HL-60 (cell line): Measurements from ENCODE around the gene ADTRP.
"Not testable (repeated sequence)": the region's sequence is repeated elsewhere in the genome, so short reads cannot be mapped to it uniquely, and the experiment has no call there.

Source experiments
- POLR2AphosphoS5 ChIP-seq: IDR thresholded peaks from 2 replicates; pipeline ENCODE4 v1.6.1; 2012; ENCODE audit warnings: low read depth
- TF ChIP-seq, protein P1 (sequence below): IDR thresholded peaks from 2 replicates; pipeline ENCODE4 v1.6.1; 2012; ENCODE audit warnings: low read depth; ENCODE audit not compliant: insufficient replicate concordance
- TF ChIP-seq, protein P2 (sequence below): IDR thresholded peaks from one replicate; pipeline ENCODE4 v1.5.1; 2011; ENCODE audit warnings: low read length, control low read depth, inconsistent platforms; ENCODE audit not compliant: insufficient read depth

DNA sequence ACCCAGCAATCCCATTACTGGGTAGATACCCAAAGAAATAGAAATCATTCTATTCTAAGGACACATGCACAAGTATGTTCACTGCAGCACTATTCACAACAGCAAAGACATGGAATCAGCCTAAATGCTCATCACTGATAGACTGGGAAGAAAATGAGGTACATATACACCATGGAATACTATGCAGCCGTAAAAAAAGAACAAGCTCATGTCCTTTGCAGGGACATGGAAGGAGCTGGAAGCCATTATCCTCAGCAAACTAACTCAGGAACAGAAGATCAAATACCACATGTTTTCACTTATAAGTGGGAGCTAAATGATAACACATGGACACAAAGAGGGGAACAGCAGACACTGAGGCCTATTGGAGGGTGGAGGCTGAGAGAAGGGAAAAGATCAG lies 89.2 kb downstream of the ADTRP start:
- TF ChIP-seq, protein P1, sequence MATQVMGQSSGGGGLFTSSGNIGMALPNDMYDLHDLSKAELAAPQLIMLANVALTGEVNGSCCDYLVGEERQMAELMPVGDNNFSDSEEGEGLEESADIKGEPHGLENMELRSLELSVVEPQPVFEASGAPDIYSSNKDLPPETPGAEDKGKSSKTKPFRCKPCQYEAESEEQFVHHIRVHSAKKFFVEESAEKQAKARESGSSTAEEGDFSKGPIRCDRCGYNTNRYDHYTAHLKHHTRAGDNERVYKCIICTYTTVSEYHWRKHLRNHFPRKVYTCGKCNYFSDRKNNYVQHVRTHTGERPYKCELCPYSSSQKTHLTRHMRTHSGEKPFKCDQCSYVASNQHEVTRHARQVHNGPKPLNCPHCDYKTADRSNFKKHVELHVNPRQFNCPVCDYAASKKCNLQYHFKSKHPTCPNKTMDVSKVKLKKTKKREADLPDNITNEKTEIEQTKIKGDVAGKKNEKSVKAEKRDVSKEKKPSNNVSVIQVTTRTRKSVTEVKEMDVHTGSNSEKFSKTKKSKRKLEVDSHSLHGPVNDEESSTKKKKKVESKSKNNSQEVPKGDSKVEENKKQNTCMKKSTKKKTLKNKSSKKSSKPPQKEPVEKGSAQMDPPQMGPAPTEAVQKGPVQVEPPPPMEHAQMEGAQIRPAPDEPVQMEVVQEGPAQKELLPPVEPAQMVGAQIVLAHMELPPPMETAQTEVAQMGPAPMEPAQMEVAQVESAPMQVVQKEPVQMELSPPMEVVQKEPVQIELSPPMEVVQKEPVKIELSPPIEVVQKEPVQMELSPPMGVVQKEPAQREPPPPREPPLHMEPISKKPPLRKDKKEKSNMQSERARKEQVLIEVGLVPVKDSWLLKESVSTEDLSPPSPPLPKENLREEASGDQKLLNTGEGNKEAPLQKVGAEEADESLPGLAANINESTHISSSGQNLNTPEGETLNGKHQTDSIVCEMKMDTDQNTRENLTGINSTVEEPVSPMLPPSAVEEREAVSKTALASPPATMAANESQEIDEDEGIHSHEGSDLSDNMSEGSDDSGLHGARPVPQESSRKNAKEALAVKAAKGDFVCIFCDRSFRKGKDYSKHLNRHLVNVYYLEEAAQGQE = not testable (repeated sequence)
- TF ChIP-seq POLR2AphosphoS5 = not testable (repeated sequence)
- TF ChIP-seq, protein P2, sequence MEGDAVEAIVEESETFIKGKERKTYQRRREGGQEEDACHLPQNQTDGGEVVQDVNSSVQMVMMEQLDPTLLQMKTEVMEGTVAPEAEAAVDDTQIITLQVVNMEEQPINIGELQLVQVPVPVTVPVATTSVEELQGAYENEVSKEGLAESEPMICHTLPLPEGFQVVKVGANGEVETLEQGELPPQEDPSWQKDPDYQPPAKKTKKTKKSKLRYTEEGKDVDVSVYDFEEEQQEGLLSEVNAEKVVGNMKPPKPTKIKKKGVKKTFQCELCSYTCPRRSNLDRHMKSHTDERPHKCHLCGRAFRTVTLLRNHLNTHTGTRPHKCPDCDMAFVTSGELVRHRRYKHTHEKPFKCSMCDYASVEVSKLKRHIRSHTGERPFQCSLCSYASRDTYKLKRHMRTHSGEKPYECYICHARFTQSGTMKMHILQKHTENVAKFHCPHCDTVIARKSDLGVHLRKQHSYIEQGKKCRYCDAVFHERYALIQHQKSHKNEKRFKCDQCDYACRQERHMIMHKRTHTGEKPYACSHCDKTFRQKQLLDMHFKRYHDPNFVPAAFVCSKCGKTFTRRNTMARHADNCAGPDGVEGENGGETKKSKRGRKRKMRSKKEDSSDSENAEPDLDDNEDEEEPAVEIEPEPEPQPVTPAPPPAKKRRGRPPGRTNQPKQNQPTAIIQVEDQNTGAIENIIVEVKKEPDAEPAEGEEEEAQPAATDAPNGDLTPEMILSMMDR = not testable (repeated sequence)
